Middle frontal gyrus (tissue), 1 donor: ENCODE results near the gene RFX2.
A peak's percentile ranks its signal among the peaks of the same experiment; 100 is the strongest.
"Not testable (repeated sequence)": the region's sequence is repeated elsewhere in the genome, so short reads cannot be mapped to it uniquely, and the experiment has no call there.

Experiments used
- DNase-seq: peaks from one replicate; pipeline ENCODE4 v3.0.0-alpha.2; 2015; ENCODE audit warnings: low spot score; ENCODE audit errors: extremely low spot score

RFX2 gene

GRCh38 chr19:6110360-6110977 lies at the start of gene RFX2:
RFX2 (minus strand) TSS chr19:6110500; CDS start chr19:6047496, 63,004 bp downstream.
- peak; percentile 99 for DNase-seq

- no peak for DNase-seq
These were observed 45.7 kb upstream of the RFX2 start for GRCh38 chr19:6156033-6156432.

GRCh38 chr19:6150289-6150688 lies 40.0 kb upstream of the RFX2 start:
- DNase-seq: no peak

GRCh38 chr19:6141217-6141616 lies 30.9 kb upstream of the RFX2 start:
- no peak for DNase-seq

- no peak for DNase-seq
These were observed 28.2 kb upstream of the RFX2 start for GRCh38 chr19:6138511-6138910.

GRCh38 chr19:6138066-6138465 lies 27.8 kb upstream of the RFX2 start:
- DNase-seq: no peak

GRCh38 chr19:6133231-6133630 lies 22.9 kb upstream of the RFX2 start:
- no peak for DNase-seq

GRCh38 chr19:6132482-6132881 lies 22.2 kb upstream of the RFX2 start:
- no peak for DNase-seq

GRCh38 chr19:6127716-6128335 lies 17.5 kb upstream of the RFX2 start:
- no peak for DNase-seq

GRCh38 chr19:6126335-6126974 lies 16.2 kb upstream of the RFX2 start:
- no peak for DNase-seq

- DNase-seq: no peak
These were observed 15.3 kb upstream of the RFX2 start for GRCh38 chr19:6125571-6125989.

GRCh38 chr19:6119031-6119430 lies 8.7 kb upstream of the RFX2 start:
- DNase-seq: no peak

- DNase-seq: no peak
These were observed 7.7 kb upstream of the RFX2 start for GRCh38 chr19:6118043-6118442.

GRCh38 chr19:6117534-6117933 lies 7.2 kb upstream of the RFX2 start:
- DNase-seq: no peak

GRCh38 chr19:6116749-6117430 lies 6.6 kb upstream of the RFX2 start:
- DNase-seq: no peak

- no peak for DNase-seq
These were observed 5.7 kb upstream of the RFX2 start for GRCh38 chr19:6115992-6116391.

- no peak for DNase-seq
These were observed 3.4 kb upstream of the RFX2 start for GRCh38 chr19:6113616-6114188.

GRCh38 chr19:6109947-6110346 lies 353 bp downstream of the RFX2 start:
- DNase-seq: no peak

GRCh38 chr19:6108721-6109633 lies 1.3 kb downstream of the RFX2 start:
- no peak for DNase-seq

GRCh38 chr19:6106643-6107294 lies 3.5 kb downstream of the RFX2 start:
- DNase-seq: not testable (repeated sequence)
